Posterior cingulate gyrus (tissue), 11 donors: ENCODE results near the gene EHMT1.
"Not testable (repeated sequence)": the region's sequence is repeated elsewhere in the genome, so short reads cannot be mapped to it uniquely, and the experiment has no call there.

ENCODE experiments used
- DNase-seq, 10 donors: peaks; one replicate each; pipeline versions ENCODE4 v3.0.0 to v3.0.0-alpha.2; 2020 to 2021; ENCODE audit warnings: mixed read lengths in 3 of 10
- intact Hi-C: fragments of 100-400 bp; cut with DNase I; formaldehyde crosslinking; loops from one replicate; pipeline ENCODE4 v1.15.1; 2023

The EHMT1 gene

GRCh38 chr9:137771580-137771979 lies 152.8 kb downstream of the EHMT1 start:
- intact Hi-C loops: no loop called here
- DNase-seq: peak in 1 of 10 donors; percentile 41

GRCh38 chr9:137772281-137772873 lies 153.6 kb downstream of the EHMT1 start:
- intact Hi-C loops: no loop called here
- peak in 2 of 10 donors; percentile 72 to 75 for DNase-seq

- peak in 3 of 10 donors; percentile 30 to 75 (median 72) for DNase-seq
Measured at GRCh38 chr9:137774775-137775386, 156.1 kb downstream of the EHMT1 start.

GRCh38 chr9:137776306-137776995 lies 157.6 kb downstream of the EHMT1 start:
- intact Hi-C loops: no loop called here
- peak in 2 of 10 donors; percentile 57 to 60 for DNase-seq

More at GRCh38 chr9:137774775-137775386, 156.1 kb downstream of the EHMT1 start:
- intact Hi-C loops: no loop called here

- intact Hi-C loops: no loop called here
- DNase-seq: peak in 1 of 10 donors; percentile 70
Measured at GRCh38 chr9:137777761-137778160, 159.0 kb downstream of the EHMT1 start.

GRCh38 chr9:137778336-137778735 lies 159.5 kb downstream of the EHMT1 start:
- intact Hi-C loops: no loop called here
- peak in 1 of 10 donors; percentile 29 for DNase-seq

- intact Hi-C loops: no loop called here
- peak in 1 of 10 donors; percentile 40 for DNase-seq
Measured at GRCh38 chr9:137778914-137779313, 160.1 kb downstream of the EHMT1 start.

GRCh38 chr9:137780031-137780430 lies 161.2 kb downstream of the EHMT1 start:
- DNase-seq: peak in 1 of 10 donors; percentile 7
- intact Hi-C loops: not testable (repeated sequence)

- intact Hi-C loops: no loop called here
- peak in 1 of 10 donors; percentile 70 for DNase-seq
Measured at GRCh38 chr9:137781906-137782585, 163.2 kb downstream of the EHMT1 start.

GRCh38 chr9:137783521-137783920 lies 164.7 kb downstream of the EHMT1 start:
- peak in 1 of 10 donors; percentile 43 for DNase-seq
- intact Hi-C loops: no loop called here

GRCh38 chr9:137784046-137784445 lies 165.2 kb downstream of the EHMT1 start:
- intact Hi-C loops: no loop called here
- peak in 1 of 10 donors; percentile 73 for DNase-seq

GRCh38 chr9:137784641-137785513 lies 166.1 kb downstream of the EHMT1 start:
- intact Hi-C loops: no loop called here
- peak in 1 of 10 donors; percentile 65 for DNase-seq

- DNase-seq: peak in 1 of 10 donors; percentile 71
- intact Hi-C loops: no loop called here
Measured at GRCh38 chr9:137785704-137786161, 166.9 kb downstream of the EHMT1 start.

GRCh38 chr9:137786511-137786920 lies 167.7 kb downstream of the EHMT1 start:
- peak in 2 of 10 donors; percentile 25 to 85 for DNase-seq
- intact Hi-C loops: no loop called here

- intact Hi-C loops: no loop called here
- peak in 2 of 10 donors; percentile 89 to 91 for DNase-seq
Measured at GRCh38 chr9:137787381-137787780, 168.6 kb downstream of the EHMT1 start.

- intact Hi-C loops: no loop called here
- DNase-seq: peak in 1 of 10 donors; percentile 78
Measured at GRCh38 chr9:137787786-137788505, 169.1 kb downstream of the EHMT1 start.

GRCh38 chr9:137788561-137789294 lies 169.9 kb downstream of the EHMT1 start:
- peak in 1 of 10 donors; percentile 81 for DNase-seq
- intact Hi-C loops: no loop called here

- peak in 1 of 10 donors; percentile 62 for DNase-seq
- intact Hi-C loops: no loop called here
Measured at GRCh38 chr9:137789295-137789895, 170.6 kb downstream of the EHMT1 start.
